HG02981 (cell line): ENCODE data around the gene TMC6.

Experiments
- ATAC-seq: cut with Tn5 transposase; IDR thresholded peaks from one replicate; pipeline ENCODE4 v1.9.1; 2021; ENCODE audit warnings: mild to moderate bottlenecking, moderate library complexity; ENCODE audit not compliant: unreplicated experiment

TMC6 gene

GRCh38 chr17:78135858-78136500 is 7.4 kb upstream of the TMC6 start:
- ATAC-seq: no peak

DNA sequence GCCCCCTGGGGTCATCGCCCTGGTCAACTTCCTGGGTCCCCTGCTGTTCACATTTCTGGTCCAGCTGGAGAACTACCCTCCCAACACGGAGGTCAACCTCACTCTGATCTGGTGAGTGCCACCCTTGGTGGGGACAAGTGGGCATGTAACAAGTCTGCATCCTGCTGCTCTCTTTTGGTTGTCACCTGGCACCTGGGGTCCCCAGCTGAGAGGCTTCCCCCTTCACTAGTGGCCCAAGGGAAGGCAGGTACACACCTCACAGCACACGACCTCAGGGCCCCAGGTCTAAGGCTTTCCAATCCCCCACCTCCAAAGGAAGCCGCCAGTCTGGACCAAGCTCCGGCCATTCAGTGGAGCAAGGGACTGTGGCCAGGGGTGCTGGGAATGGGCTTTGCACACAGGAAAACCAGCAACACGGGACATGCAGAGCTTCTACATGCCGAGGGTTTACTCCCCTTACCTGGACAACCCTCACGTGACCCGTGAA is 6.4 kb upstream of the TMC6 start:
- ATAC-seq: no peak

DNA sequence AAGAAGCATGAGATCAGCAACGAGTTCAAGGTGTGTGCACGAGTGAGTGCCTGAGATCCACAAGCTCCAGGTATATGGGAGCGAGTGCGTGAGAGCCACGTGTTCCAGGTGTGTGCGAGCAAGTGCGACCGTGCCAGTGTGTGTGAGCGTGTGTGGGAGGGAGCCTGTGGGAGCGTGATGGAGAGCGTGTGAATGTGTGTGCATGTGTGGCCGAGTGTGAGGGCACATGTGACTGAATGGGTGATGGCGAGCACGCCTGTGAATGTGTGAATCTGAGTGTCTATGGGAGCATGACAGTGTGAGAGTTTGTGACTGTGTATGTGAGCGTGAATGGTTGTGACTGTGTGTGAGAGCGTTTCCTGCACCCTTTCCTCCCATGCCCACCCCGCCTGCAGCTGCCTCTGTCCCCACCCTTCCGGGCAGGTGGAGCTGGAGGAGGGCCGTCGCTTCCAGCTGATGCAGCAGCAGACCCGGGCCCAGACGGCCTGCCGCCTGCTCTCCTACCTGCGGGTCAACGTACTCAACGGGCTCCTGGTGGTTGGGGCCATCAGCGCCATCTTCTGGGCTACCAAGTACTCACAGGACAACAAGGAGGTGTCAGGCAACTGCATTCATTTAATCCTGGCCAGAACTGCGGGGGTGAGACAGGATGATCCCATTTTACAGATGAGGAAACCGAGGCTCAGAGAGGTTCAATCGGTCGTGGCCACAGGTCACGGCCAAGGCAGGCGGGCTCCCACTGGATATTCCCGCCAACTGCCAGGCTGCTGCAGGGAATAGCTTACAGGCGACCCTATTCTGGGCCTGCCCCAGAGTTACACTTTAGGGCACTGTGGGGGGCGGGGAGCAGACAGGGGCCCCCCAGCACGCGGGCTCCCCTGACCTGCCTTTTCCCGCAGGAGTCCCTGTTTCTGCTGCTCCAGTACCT is 5.7 kb upstream of the TMC6 start:
- no peak for ATAC-seq

DNA sequence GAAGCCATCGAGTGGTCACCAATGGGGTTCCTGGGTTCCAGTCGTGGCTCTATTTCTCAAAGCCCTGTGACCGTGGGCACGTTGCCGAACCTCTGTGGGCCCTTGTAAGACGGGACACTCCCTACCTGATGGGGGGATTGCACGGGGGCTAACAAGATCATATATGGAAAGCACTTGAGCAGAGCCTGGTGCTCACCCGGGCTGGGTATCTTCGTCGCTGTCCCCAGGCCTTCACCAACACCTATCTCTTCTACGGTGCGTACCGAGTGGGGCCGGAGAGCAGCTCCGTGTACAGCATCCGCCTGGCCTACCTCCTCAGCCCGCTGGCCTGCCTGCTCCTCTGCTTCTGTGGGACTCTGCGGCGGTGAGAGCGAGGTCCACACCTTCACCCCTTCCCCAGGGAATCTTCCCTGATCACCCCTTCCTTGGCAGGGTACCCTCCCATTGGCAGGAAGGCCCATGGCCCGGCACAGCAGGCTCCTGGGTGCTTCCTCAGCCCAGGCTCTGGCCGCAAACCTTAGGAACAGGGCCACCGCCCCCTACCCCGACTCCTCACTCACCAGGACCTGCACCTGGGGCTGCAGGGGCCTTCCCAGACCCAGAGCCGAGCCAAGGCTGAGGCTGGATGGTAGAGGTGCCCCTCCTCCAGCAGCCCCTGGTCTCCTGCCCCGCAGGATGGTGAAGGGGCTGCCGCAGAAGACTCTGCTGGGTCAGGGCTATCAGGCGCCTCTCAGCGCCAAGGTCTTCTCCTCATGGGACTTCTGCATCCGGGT is 4.8 kb upstream of the TMC6 start:
- no peak for ATAC-seq

DNA sequence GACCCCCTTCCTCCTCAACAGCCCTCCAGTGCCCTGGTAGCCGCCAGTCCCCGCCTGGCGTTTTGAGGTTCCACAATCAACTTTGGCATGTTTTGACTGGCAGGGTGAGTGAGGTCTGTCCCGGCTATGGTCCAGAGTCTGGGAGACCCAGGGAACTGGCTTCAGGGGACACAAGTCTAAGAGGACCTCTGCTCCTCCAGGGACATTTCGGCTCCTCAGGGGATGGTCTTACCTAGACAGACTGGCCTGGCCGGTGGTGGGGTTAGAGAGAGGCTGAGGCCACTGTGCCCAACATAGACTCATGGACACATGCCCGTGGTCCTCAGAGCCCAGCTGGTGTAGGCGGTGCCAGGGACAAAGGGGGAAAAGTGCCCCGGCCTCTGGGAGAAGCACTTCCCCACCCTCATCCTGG is 4.2 kb upstream of the TMC6 start:
- ATAC-seq: no peak

DNA sequence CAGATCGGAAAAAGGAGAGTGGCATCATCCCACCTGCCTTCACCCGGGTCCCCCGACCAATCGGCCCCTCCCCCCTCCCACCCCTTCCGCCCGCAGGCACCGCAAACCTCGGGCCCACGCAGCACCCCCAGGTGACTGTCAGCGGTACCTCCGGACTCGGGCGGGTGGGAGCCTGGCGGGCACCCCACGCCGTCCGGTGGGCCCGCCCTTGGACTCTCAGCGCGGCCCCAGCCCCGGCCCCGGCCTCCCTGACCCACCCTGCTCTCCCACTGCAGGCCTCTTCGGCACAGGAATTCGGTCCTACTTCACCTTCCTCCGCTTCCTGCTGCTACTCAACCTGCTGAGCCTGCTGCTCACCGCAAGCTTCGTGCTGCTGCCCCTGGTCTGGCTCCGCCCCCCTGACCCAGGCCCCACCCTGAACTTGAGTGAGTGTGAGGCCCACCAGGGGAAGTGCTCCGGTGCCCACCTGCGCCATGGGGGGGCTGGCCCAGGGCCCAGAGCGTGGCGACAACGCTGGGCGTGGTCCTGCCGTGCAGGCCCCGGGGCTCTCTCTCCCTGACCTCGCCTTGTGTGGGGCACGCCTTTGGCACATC is 3.6 kb upstream of the TMC6 start:
- ATAC-seq: no peak

GRCh38 chr17:78131172-78132083 is 2.9 kb upstream of the TMC6 start:
- ATAC-seq: no peak

GRCh38 chr17:78130437-78131101 is 2.0 kb upstream of the TMC6 start, which contains the start of gene TMC8:
Gene TMC8 (plus strand): TSS chr17:78130771. CDS start chr17:78131589, 818 bp downstream.
- peak; percentile 26 for ATAC-seq

DNA sequence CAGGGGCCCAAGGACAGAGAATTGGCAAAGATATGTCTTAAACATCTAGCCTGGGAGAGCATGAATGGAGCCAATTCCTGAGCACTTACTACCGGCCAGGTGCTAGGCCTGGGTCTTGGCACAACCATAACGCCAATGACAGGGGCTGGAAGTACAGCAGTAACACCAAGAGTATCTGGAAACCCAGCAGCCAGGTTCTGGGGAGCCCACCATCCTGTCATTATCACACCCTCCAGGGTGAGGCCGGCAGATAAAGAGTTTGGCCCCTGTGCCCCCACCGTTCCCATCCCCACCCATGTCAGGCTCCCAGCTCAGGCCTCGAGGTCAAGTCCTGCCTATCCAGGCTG is 1.5 kb upstream of the TMC6 start:
- ATAC-seq: no peak

DNA sequence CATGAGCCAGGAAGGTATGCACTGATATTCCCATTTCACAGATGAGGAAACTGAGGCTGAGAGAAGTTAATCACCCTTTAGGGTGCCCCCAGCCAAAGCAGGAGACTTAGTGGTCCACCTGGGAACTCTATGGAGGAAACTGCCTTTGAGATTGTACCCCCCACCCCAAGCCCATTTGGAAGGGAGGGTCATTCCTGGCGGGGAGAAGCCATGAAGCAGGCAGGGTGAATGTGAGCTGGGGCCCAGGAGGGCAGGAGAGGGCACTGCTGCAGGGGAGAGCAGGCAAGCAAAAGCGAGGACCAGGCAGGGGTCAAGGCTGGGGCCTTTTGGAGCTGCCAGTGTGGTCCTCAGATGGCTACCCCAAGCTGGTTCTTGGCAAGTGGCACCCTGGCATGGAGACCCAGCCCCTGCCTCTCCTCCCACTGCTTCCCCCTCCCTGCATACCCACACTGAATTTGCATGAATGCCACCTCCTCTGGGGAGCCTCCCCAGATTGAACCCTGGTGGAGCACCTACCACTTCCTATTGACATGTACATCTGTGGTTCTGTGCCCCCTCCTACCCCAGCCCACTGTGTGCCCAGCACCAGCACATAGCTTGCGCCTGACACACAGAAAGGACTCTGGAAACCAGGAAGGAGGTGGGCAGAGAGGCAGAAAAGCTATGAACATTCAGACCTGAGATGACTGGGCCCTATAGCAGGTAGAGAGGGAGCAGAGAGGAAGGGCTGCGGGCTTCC is 965 bp upstream of the TMC6 start:
- ATAC-seq: no peak

DNA sequence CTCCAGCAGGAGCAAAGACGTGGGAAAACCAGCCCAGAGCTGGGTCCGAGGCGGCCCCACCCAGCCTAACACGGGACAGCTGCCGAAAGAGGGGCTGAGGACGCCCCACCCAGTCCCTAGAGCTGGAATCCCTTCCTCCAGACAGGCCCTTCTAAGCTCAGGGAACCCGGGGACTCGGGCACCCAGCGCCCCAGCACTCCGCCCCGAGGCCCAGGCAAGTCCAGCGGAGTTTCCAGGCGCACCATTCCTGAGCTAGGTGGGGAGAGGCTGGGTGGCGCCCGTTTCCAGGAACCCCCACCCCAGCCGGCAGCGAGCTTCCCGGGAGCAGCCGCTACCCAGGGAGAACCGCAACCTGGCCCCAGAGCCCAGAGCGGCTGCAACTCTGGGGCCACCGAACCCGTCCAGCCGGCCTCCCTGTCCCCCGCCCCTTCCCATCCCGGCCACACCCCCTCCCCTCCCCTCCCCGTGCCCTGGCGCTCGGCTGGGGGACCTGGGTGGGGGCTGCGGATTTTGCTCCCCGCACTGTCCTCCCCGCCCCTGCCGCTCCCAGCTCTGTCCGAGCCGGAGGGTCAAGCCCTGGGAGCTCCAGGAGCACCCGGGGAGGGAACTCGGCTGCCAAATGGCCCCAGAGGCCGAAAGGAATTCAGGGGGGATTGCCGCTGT is 536 bp downstream of the TMC6 start:
- no peak for ATAC-seq

- no peak for ATAC-seq
Measured at GRCh38 chr17:78127239-78127887, 1.2 kb downstream of the TMC6 start.

GRCh38 chr17:78126895-78127238 is 1.7 kb downstream of the TMC6 start:
- ATAC-seq: no peak

GRCh38 chr17:78125976-78126894 is 2.3 kb downstream of the TMC6 start:
- ATAC-seq: no peak

DNA sequence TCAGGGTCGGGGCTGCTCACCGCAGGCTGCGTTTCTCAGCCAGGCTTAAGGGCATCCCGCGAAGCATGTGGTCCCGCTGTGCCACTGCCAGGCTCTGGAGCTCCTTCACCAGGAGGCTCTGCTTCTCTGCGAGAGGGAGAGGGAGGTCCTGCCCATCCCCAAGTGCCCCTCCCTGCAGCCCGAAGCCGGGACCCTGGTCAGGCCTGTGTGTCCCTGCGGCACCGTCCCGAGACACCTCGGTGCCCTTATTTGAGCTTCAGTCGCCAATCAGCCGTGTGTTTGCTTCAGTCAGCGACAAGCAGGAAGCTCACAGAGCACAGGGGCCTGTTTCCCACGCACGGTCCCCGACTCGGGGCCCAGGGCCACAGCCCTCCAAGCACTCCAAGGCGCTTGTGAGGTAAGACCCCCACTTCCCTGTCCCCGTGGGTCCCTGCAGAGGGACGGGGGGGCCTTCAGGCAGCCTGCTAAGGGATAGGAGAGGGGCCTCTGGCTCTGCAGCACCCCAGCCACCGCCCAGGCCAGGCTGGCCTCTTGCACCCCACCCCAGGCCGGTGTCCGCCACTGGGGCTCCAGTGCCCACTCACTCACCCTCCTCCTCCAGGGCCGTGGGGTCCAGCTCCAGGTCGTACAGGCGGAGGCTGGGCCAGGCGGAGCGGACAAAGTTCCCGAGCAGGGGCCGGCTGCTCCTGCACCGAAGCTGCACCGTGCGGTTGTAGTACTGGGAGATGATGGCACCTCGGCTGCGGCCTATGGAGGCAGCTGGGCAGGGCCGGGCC is 3.2 kb downstream of the TMC6 start:
- no peak for ATAC-seq

DNA sequence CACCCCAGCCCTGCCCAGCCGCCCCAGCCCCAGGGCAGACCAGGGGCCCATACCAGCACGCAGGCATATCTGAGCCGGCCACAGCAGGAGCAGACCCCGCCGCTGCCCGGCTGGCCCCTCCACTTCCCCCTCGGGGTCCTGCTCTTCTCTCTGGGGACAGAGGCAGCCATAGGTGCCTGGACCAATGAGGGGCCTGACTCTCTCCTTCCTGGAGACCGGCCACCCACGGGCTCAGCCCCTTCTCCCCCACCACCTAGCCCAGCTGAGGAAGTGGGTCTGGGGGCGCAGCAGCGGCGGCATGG is 3.8 kb downstream of the TMC6 start:
- no peak for ATAC-seq
